ENCODE results near the gene SEC14L5. TPM values are rescaled to one million over a fixed set of nuclear protein-coding genes. Genes with fewer than 3 reads are reported as not detected.
"Not testable (repeated sequence)": the region's sequence is repeated elsewhere in the genome, so short reads cannot be mapped to it uniquely, and the experiment has no call there.

The SEC14L5 gene
- total RNA-seq, 1 experiment from 2014 or later = not detected

- DNase-seq (ENCODE audit: low spot score) = no peak
Measured at GRCh38 chr16:4949986-4950385, 8.1 kb upstream of the SEC14L5 start.

GRCh38 chr16:4951583-4951982 is 6.5 kb upstream of the SEC14L5 start:
- not testable (repeated sequence) for DNase-seq (ENCODE audit: low spot score)

GRCh38 chr16:4954714-4955113 is 3.4 kb upstream of the SEC14L5 start:
- DNase-seq (ENCODE audit: low spot score) = no peak

- no peak for DNase-seq (ENCODE audit: low spot score)
Measured at GRCh38 chr16:4957420-4957719, 760 bp upstream of the SEC14L5 start.

- DNase-seq (ENCODE audit: low spot score) = peak; percentile 3
Measured at GRCh38 chr16:4958510-4959438, 644 bp downstream of the SEC14L5 start.

- no peak for DNase-seq (ENCODE audit: low spot score)
Measured at GRCh38 chr16:4960579-4960978, 2.4 kb downstream of the SEC14L5 start.

GRCh38 chr16:4962716-4963115 is 4.6 kb downstream of the SEC14L5 start:
- DNase-seq (ENCODE audit: low spot score) = no peak

- DNase-seq (ENCODE audit: low spot score) = not testable (repeated sequence)
Measured at GRCh38 chr16:4963527-4963926, 5.4 kb downstream of the SEC14L5 start.

GRCh38 chr16:4966736-4967453 is 8.8 kb downstream of the SEC14L5 start:
- DNase-seq (ENCODE audit: low spot score) = no peak

GRCh38 chr16:4968278-4968677 is 10.1 kb downstream of the SEC14L5 start:
- not testable (repeated sequence) for DNase-seq (ENCODE audit: low spot score)

- DNase-seq (ENCODE audit: low spot score) = no peak
Measured at GRCh38 chr16:4968879-4969483, 10.9 kb downstream of the SEC14L5 start.

GRCh38 chr16:4970010-4970409 is 11.9 kb downstream of the SEC14L5 start:
- DNase-seq (ENCODE audit: low spot score) = no peak

- DNase-seq (ENCODE audit: low spot score) = no peak
Measured at GRCh38 chr16:4972938-4973587, 14.9 kb downstream of the SEC14L5 start.

- DNase-seq (ENCODE audit: low spot score) = no peak
Measured at GRCh38 chr16:4976079-4976478, 17.9 kb downstream of the SEC14L5 start.

GRCh38 chr16:4976611-4977145 is 18.5 kb downstream of the SEC14L5 start:
- DNase-seq (ENCODE audit: low spot score) = no peak

- no peak for DNase-seq (ENCODE audit: low spot score)
Measured at GRCh38 chr16:4979164-4979563, 21.0 kb downstream of the SEC14L5 start.

- DNase-seq (ENCODE audit: low spot score) = no peak
Measured at GRCh38 chr16:4979736-4980660, 21.9 kb downstream of the SEC14L5 start.

- no peak for DNase-seq (ENCODE audit: low spot score)
Measured at GRCh38 chr16:4980691-4981090, 22.6 kb downstream of the SEC14L5 start.

GRCh38 chr16:4981473-4981872 is 23.3 kb downstream of the SEC14L5 start:
- no peak for DNase-seq (ENCODE audit: low spot score)

- no peak for DNase-seq (ENCODE audit: low spot score)
Measured at GRCh38 chr16:4982056-4982867, 24.1 kb downstream of the SEC14L5 start.
